ENCODE measurements around the gene LRRC37A.
"Not testable (repeated sequence)": the region's sequence is repeated elsewhere in the genome, so short reads cannot be mapped to it uniquely, and the experiment has no call there.

- TF ChIP-seq, protein P1, sequence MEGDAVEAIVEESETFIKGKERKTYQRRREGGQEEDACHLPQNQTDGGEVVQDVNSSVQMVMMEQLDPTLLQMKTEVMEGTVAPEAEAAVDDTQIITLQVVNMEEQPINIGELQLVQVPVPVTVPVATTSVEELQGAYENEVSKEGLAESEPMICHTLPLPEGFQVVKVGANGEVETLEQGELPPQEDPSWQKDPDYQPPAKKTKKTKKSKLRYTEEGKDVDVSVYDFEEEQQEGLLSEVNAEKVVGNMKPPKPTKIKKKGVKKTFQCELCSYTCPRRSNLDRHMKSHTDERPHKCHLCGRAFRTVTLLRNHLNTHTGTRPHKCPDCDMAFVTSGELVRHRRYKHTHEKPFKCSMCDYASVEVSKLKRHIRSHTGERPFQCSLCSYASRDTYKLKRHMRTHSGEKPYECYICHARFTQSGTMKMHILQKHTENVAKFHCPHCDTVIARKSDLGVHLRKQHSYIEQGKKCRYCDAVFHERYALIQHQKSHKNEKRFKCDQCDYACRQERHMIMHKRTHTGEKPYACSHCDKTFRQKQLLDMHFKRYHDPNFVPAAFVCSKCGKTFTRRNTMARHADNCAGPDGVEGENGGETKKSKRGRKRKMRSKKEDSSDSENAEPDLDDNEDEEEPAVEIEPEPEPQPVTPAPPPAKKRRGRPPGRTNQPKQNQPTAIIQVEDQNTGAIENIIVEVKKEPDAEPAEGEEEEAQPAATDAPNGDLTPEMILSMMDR (conservative IDR thresholded peaks at IDR 0.05): not testable (repeated sequence)
- TF ChIP-seq ZFX (IDR thresholded peaks at IDR 0.05): not testable (repeated sequence)
Measured at GRCh38 chr17:46367520-46367919, 72.6 kb downstream of the LRRC37A start.
